PFSK-1 (cell line): ENCODE measurements around the gene GHRHR.

ENCODE experiments used
- FOXP2 ChIP-seq: optimal IDR thresholded peaks from 2 replicates; pipeline ENCODE3; 2011; ENCODE audit warnings: borderline replicate concordance, control low read depth, inconsistent platforms; ENCODE audit not compliant: insufficient read depth; ENCODE audit errors: extremely low read length, extremely low read depth
- POLR2AphosphoS5 ChIP-seq: IDR thresholded peaks from 2 replicates; pipeline ENCODE4 v1.6.1; 2012; ENCODE audit warnings: low read depth, mild to moderate bottlenecking, control low read depth, low read length, moderate library complexity
- REST ChIP-seq, 2 experiments: IDR thresholded peaks; 2 replicates each; pipeline versions ENCODE4 v1.6.1 to v1.8.0; 2011 to 2012; ENCODE audit warnings: low read depth in 2 of 2, low read length in 2 of 2, control low read depth in 1 of 2, inconsistent platforms in 1 of 2, mild to moderate bottlenecking in 1 of 2, moderate library complexity in 1 of 2; ENCODE audit not compliant: insufficient read depth in 1 of 2
- SIN3A ChIP-seq: IDR thresholded peaks from 2 replicates; pipeline ENCODE4 v1.6.1; 2012; ENCODE audit warnings: mild to moderate bottlenecking, low read length, moderate library complexity, borderline replicate concordance; ENCODE audit not compliant: insufficient read depth
- TAF1 ChIP-seq: IDR thresholded peaks from 2 replicates; pipeline ENCODE4 v1.6.1; 2012; ENCODE audit warnings: low read length, control low read depth, borderline replicate concordance; ENCODE audit not compliant: insufficient read depth

GHRHR gene

GRCh38 chr7:30977222-30977621, 13.5 kb downstream of the GHRHR start:
- TF ChIP-seq SIN3A (no peak), FOXP2 (no peak), POLR2AphosphoS5 (no peak), REST (IDR thresholded peaks at IDR 0.05; ENCODE audit: insufficient read depth in 1 of 2, low read depth in 2 of 2, low read length in 2 of 2) (no peak), TAF1 (no peak)

- TF ChIP-seq FOXP2, result no peak
- no peak for TF ChIP-seq TAF1
- TF ChIP-seq REST (IDR thresholded peaks at IDR 0.05; ENCODE audit: insufficient read depth in 1 of 2, low read depth in 2 of 2, low read length in 2 of 2), result no peak
- TF ChIP-seq SIN3A, result no peak
- no peak for TF ChIP-seq POLR2AphosphoS5
Observed at GRCh38 chr7:30977896-30978564, 14.3 kb downstream of the GHRHR start.

GRCh38 chr7:30979027-30979426, 15.3 kb downstream of the GHRHR start:
- no peak for TF ChIP-seq TAF1

- TF ChIP-seq TAF1, result no peak
- TF ChIP-seq POLR2AphosphoS5, result no peak
- no peak for TF ChIP-seq REST (IDR thresholded peaks at IDR 0.05; ENCODE audit: insufficient read depth in 1 of 2, low read depth in 2 of 2, low read length in 2 of 2)
- no peak for TF ChIP-seq FOXP2
- no peak for TF ChIP-seq SIN3A
Observed at GRCh38 chr7:30980194-30980593, 16.4 kb downstream of the GHRHR start.

GRCh38 chr7:30980751-30981150, 17.0 kb downstream of the GHRHR start:
- TF ChIP-seq POLR2AphosphoS5 (no peak), SIN3A (no peak), REST (IDR thresholded peaks at IDR 0.05; ENCODE audit: insufficient read depth in 1 of 2, low read depth in 2 of 2, low read length in 2 of 2) (no peak), FOXP2 (no peak), TAF1 (no peak)
